ENCODE data around the gene HLA-A. TPM values are rescaled to one million over a fixed set of nuclear protein-coding genes. Genes with fewer than 3 reads are reported as not detected.

HLA-A gene
- total and polyA plus RNA-seq, 2 of the 13 experiments (the other 11 are each of a cell fraction or from before 2014, with no cell fraction given), result 345 to 527 TPM

DNA sequence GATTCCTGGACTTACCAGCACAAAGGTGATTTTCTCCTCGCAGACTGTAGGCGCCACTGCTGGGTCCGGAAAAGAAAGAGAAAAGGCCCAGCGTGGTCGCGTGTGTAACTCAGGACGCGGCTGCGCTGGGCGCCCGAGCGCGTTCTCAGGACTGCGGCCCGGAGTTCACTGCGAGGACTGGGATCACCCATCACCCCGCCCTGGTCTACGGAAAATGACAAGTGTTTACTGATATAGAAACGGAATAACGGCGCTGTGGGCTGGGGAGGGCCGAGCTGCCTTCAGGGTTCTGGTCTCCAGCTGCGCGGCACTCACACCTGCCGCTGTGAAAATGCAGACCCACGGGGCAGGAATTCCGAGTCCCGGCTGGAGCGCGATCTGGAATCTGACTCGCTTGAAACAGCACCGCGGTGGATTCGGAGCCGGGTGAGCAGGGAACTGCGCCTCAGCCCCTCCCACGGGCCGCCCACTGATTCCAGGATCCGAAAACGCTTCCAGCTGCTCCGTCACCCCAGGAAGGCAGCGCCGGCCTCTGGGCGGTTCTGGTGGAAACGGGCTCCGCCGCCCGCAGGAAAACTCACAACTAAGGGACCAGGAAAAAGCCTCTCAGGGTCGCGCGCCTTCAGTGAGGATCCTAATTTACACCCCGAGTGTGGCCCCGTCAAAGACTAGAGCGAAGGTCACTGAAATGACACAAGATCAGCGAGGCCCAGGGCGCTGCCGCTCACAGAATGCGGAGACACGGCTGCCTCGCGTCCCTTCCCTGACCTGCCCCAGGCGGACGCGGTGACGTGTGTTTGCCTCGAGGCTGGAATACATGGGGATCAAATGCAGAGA lies 34.5 kb downstream of the HLA-A start (continued):
- TF ChIP-seq, protein P1, sequence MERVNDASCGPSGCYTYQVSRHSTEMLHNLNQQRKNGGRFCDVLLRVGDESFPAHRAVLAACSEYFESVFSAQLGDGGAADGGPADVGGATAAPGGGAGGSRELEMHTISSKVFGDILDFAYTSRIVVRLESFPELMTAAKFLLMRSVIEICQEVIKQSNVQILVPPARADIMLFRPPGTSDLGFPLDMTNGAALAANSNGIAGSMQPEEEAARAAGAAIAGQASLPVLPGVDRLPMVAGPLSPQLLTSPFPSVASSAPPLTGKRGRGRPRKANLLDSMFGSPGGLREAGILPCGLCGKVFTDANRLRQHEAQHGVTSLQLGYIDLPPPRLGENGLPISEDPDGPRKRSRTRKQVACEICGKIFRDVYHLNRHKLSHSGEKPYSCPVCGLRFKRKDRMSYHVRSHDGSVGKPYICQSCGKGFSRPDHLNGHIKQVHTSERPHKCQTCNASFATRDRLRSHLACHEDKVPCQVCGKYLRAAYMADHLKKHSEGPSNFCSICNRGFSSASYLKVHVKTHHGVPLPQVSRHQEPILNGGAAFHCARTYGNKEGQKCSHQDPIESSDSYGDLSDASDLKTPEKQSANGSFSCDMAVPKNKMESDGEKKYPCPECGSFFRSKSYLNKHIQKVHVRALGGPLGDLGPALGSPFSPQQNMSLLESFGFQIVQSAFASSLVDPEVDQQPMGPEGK (CRISPR knock-in tag; IDR thresholded peaks at IDR 0.05), result peak; percentile 52
- TF ChIP-seq ZFP36L1 (CRISPR knock-in tag; IDR thresholded peaks at IDR 0.05) (no peak), ZNF136 (CRISPR knock-in tag; IDR thresholded peaks at IDR 0.05; ENCODE audit: low read depth) (0 out of 2 replicates have a peak, but pooled peaks have one; percentile 17), ZNF883 (CRISPR knock-in tag; IDR thresholded peaks at IDR 0.05; ENCODE audit: not compliant biosample characterization) (peak; percentile 49), ZFP82 (CRISPR knock-in tag; IDR thresholded peaks at IDR 0.05; ENCODE audit: borderline replicate concordance) (no peak), NR3C1 (CRISPR knock-in tag; IDR thresholded peaks at IDR 0.05) (no peak), KAT2B (IDR thresholded peaks at IDR 0.05; ENCODE audit: borderline replicate concordance, low read depth, low read length) (no peak), KDM5B (CRISPR knock-in tag; IDR thresholded peaks at IDR 0.05; ENCODE audit: borderline replicate concordance) (peak; percentile 93; the same call in 1 of the 2 replicates), SPEN (CRISPR knock-in tag; IDR thresholded peaks at IDR 0.05; ENCODE audit: low read depth) (peak; percentile 42; the same call in 1 of the 2 replicates), GTF2F1 (IDR thresholded peaks at IDR 0.05; ENCODE audit: low read length) (no peak), TAF15 (IDR thresholded peaks at IDR 0.05; ENCODE audit: low read depth, low read length, poor library complexity, severe bottlenecking) (no peak)
- TF ChIP-seq, protein P2, sequence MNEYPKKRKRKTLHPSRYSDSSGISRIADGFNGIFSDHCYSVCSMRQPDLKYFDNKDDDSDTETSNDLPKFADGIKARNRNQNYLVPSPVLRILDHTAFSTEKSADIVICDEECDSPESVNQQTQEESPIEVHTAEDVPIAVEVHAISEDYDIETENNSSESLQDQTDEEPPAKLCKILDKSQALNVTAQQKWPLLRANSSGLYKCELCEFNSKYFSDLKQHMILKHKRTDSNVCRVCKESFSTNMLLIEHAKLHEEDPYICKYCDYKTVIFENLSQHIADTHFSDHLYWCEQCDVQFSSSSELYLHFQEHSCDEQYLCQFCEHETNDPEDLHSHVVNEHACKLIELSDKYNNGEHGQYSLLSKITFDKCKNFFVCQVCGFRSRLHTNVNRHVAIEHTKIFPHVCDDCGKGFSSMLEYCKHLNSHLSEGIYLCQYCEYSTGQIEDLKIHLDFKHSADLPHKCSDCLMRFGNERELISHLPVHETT (CRISPR knock-in tag; conservative IDR thresholded peaks at IDR 0.05), result no peak
- TF ChIP-seq, protein P3, sequence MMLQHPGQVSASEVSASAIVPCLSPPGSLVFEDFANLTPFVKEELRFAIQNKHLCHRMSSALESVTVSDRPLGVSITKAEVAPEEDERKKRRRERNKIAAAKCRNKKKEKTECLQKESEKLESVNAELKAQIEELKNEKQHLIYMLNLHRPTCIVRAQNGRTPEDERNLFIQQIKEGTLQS (CRISPR knock-in tag; IDR thresholded peaks at IDR 0.05), result no peak
- TF ChIP-seq, protein P4, sequence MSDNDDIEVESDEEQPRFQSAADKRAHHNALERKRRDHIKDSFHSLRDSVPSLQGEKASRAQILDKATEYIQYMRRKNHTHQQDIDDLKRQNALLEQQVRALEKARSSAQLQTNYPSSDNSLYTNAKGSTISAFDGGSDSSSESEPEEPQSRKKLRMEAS (IDR thresholded peaks at IDR 0.05), result peak; percentile 92
- TF ChIP-seq, protein P5, sequence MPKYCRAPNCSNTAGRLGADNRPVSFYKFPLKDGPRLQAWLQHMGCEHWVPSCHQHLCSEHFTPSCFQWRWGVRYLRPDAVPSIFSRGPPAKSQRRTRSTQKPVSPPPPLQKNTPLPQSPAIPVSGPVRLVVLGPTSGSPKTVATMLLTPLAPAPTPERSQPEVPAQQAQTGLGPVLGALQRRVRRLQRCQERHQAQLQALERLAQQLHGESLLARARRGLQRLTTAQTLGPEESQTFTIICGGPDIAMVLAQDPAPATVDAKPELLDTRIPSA (CRISPR knock-in tag; IDR thresholded peaks at IDR 0.05; ENCODE audit: borderline replicate concordance), result no peak
- TF ChIP-seq, protein P6, sequence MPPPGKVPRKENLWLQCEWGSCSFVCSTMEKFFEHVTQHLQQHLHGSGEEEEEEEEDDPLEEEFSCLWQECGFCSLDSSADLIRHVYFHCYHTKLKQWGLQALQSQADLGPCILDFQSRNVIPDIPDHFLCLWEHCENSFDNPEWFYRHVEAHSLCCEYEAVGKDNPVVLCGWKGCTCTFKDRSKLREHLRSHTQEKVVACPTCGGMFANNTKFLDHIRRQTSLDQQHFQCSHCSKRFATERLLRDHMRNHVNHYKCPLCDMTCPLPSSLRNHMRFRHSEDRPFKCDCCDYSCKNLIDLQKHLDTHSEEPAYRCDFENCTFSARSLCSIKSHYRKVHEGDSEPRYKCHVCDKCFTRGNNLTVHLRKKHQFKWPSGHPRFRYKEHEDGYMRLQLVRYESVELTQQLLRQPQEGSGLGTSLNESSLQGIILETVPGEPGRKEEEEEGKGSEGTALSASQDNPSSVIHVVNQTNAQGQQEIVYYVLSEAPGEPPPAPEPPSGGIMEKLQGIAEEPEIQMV (CRISPR knock-in tag; IDR thresholded peaks at IDR 0.05; ENCODE audit: low read depth), result peak; percentile 97
- TF ChIP-seq, protein P7, sequence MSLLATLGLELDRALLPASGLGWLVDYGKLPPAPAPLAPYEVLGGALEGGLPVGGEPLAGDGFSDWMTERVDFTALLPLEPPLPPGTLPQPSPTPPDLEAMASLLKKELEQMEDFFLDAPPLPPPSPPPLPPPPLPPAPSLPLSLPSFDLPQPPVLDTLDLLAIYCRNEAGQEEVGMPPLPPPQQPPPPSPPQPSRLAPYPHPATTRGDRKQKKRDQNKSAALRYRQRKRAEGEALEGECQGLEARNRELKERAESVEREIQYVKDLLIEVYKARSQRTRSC (CRISPR knock-in tag; IDR thresholded peaks at IDR 0.05; ENCODE audit: low read depth), result no peak
- TF ChIP-seq, protein P8, sequence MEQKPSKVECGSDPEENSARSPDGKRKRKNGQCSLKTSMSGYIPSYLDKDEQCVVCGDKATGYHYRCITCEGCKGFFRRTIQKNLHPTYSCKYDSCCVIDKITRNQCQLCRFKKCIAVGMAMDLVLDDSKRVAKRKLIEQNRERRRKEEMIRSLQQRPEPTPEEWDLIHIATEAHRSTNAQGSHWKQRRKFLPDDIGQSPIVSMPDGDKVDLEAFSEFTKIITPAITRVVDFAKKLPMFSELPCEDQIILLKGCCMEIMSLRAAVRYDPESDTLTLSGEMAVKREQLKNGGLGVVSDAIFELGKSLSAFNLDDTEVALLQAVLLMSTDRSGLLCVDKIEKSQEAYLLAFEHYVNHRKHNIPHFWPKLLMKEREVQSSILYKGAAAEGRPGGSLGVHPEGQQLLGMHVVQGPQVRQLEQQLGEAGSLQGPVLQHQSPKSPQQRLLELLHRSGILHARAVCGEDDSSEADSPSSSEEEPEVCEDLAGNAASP (CRISPR knock-in tag; IDR thresholded peaks at IDR 0.05; ENCODE audit: borderline replicate concordance), result peak; percentile 65; the same call in 1 of the 2 replicates
- TF ChIP-seq, protein P9, sequence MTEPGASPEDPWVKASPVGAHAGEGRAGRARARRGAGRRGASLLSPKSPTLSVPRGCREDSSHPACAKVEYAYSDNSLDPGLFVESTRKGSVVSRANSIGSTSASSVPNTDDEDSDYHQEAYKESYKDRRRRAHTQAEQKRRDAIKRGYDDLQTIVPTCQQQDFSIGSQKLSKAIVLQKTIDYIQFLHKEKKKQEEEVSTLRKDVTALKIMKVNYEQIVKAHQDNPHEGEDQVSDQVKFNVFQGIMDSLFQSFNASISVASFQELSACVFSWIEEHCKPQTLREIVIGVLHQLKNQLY (CRISPR knock-in tag; IDR thresholded peaks at IDR 0.05), result no peak

Measured in HepG2 (cell line).